HG03342 (cell line): Measurements from ENCODE around the gene CRTC1.

Experiments used
- ATAC-seq: cut with Tn5 transposase; IDR thresholded peaks from one replicate; pipeline ENCODE4 v1.9.1; 2021; ENCODE audit warnings: mild to moderate bottlenecking, moderate library complexity; ENCODE audit not compliant: unreplicated experiment

The CRTC1 gene

GRCh38 chr19:18743784-18744418 lies 60.4 kb downstream of the CRTC1 start:
- ATAC-seq: no peak

- no peak for ATAC-seq
These were observed 61.7 kb downstream of the CRTC1 start for GRCh38 chr19:18745012-18745735.

GRCh38 chr19:18745931-18746330 lies 62.5 kb downstream of the CRTC1 start:
- no peak for ATAC-seq

GRCh38 chr19:18746401-18747325 lies 63.2 kb downstream of the CRTC1 start:
- no peak for ATAC-seq

GRCh38 chr19:18749362-18750231 lies 66.1 kb downstream of the CRTC1 start:
- no peak for ATAC-seq

- ATAC-seq: no peak
These were observed 67.0 kb downstream of the CRTC1 start for GRCh38 chr19:18750295-18750970.

- no peak for ATAC-seq
These were observed 68.1 kb downstream of the CRTC1 start for GRCh38 chr19:18751571-18751970.

GRCh38 chr19:18754501-18754900 lies 71.0 kb downstream of the CRTC1 start:
- no peak for ATAC-seq

- ATAC-seq: no peak
These were observed 73.4 kb downstream of the CRTC1 start for GRCh38 chr19:18756896-18757295.

GRCh38 chr19:18759304-18759994 lies 76.0 kb downstream of the CRTC1 start:
- no peak for ATAC-seq

- no peak for ATAC-seq
These were observed 76.5 kb downstream of the CRTC1 start for GRCh38 chr19:18759995-18760426.

- no peak for ATAC-seq
These were observed 77.2 kb downstream of the CRTC1 start for GRCh38 chr19:18760440-18761383.

- no peak for ATAC-seq
These were observed 78.1 kb downstream of the CRTC1 start for GRCh38 chr19:18761531-18762110.

GRCh38 chr19:18762125-18763023 lies 78.9 kb downstream of the CRTC1 start:
- no peak for ATAC-seq

GRCh38 chr19:18763674-18764590 lies 80.5 kb downstream of the CRTC1 start:
- no peak for ATAC-seq

- no peak for ATAC-seq
These were observed 81.1 kb downstream of the CRTC1 start for GRCh38 chr19:18764591-18765051.
